Liver (tissue), 9 donors: Measurements from ENCODE around the gene TSPAN18. TPM values are rescaled to one million over a fixed set of nuclear protein-coding genes. Genes with fewer than 3 reads are reported as not detected.

Source experiments
- DNase-seq: peaks from one replicate; pipeline ENCODE4 v3.0.0-alpha.2; 2017; ENCODE audit warnings: low spot score
- H3K27ac ChIP-seq, 2 donors: one replicate each; pipeline ENCODE4 v1.7.0; 2013; ENCODE audit warnings: inconsistent platforms in 2 of 2, low read length in 2 of 2, control low read depth in 1 of 2, low read depth in 1 of 2, mild to moderate bottlenecking in 1 of 2
- H3K27me3 ChIP-seq, 4 donors: one replicate each; pipeline versions ENCODE4 v1.6.1 to v1.7.0; 2013; ENCODE audit warnings: low read length in 3 of 4, inconsistent platforms in 1 of 4, mild to moderate bottlenecking in 1 of 4, moderate library complexity in 1 of 4; ENCODE audit not compliant: control insufficient read depth in 4 of 4, insufficient read depth in 4 of 4
- H3K36me3 ChIP-seq, 4 donors: one replicate each; pipeline versions ENCODE4 v1.6.1 to v1.7.0; 2013; ENCODE audit warnings: low read length in 3 of 4, mild to moderate bottlenecking in 3 of 4, low read depth in 1 of 4, moderate library complexity in 1 of 4; ENCODE audit not compliant: control insufficient read depth in 4 of 4, insufficient read depth in 3 of 4
- H3K4me1 ChIP-seq, 4 donors: one replicate each; pipeline versions ENCODE4 v1.6.1 to v1.7.0; 2013; ENCODE audit warnings: low read length in 3 of 4, mild to moderate bottlenecking in 3 of 4, moderate library complexity in 1 of 4; ENCODE audit not compliant: control insufficient read depth in 4 of 4, insufficient read depth in 4 of 4
- H3K4me3 ChIP-seq, 3 donors: one replicate each; pipeline versions ENCODE4 v1.6.1 to v1.7.0; 2013; ENCODE audit warnings: low read length in 3 of 3, control low read depth in 1 of 3, low read depth in 1 of 3, mild to moderate bottlenecking in 1 of 3
- H3K9ac ChIP-seq, 2 donors: one replicate each; pipeline ENCODE4 v1.7.0; 2013; ENCODE audit warnings: low read length in 2 of 2, mild to moderate bottlenecking in 2 of 2, moderate library complexity in 2 of 2, control low read depth in 1 of 2, low read depth in 1 of 2
- H3K9me3 ChIP-seq, 4 donors: one replicate each; pipeline versions ENCODE4 v1.6.1 to v1.7.0; 2013; ENCODE audit warnings: low read length in 3 of 4; ENCODE audit not compliant: control insufficient read depth in 4 of 4
- EGR1 ChIP-seq, 2 donors: IDR thresholded peaks; 2 replicates each; pipeline ENCODE4 v1.6.1; 2016 to 2018; ENCODE audit warnings: antibody characterized with exemption in 2 of 2, low read depth in 2 of 2
- FOXA1 ChIP-seq: IDR thresholded peaks from 2 replicates; pipeline ENCODE4 v1.6.1; 2016; ENCODE audit warnings: antibody characterized with exemption
- FOXA2 ChIP-seq: IDR thresholded peaks from 2 replicates; pipeline ENCODE4 v1.6.1; 2016; ENCODE audit warnings: antibody characterized with exemption
- GABPA ChIP-seq, 2 donors: IDR thresholded peaks in 1 of 2; conservative IDR thresholded peaks in 1 of 2; 2 replicates each; pipeline ENCODE4 v1.6.1; 2016; ENCODE audit warnings: antibody characterized with exemption in 2 of 2, mild to moderate bottlenecking in 1 of 2, moderate library complexity in 1 of 2
- HNF4A ChIP-seq, 2 donors: conservative IDR thresholded peaks; 2 replicates each; pipeline ENCODE4 v1.6.1; 2016; ENCODE audit warnings: antibody characterized with exemption in 2 of 2, mild to moderate bottlenecking in 2 of 2
- JUND ChIP-seq, 2 donors: IDR thresholded peaks; 2 replicates each; pipeline ENCODE4 v1.6.1; 2016; ENCODE audit warnings: antibody characterized with exemption in 2 of 2
- YY1 ChIP-seq: IDR thresholded peaks from 2 replicates; pipeline ENCODE4 v1.6.1; 2016; ENCODE audit warnings: antibody characterized with exemption, mild to moderate bottlenecking
- WGBS: extraction: QIAGEN DNeasy Blood & Tissue Kit; methylation state at CpG from one replicate; pipeline ENCODE4 v1.1.7; 2013; 5-methylcytosine and 5-hydroxymethylcytosine counted together
- polyA plus RNA-seq, 2 donors: library from polyadenylated mRNA; stranded (reverse) in 1 of 2; unstranded in 1 of 2; fragments of 200-250 nt in 1 of 2; fragments of >200 nt in 1 of 2; fragmentation: Nextera tagmentation in 1 of 2; extraction: Ambion mirVana in 1 of 2; gene quantifications; one replicate each; pipeline versions ENCODE4 v1.2.1 to v1.2.3, GENCODE V29; 2013 to 2015
- total RNA-seq, 2 donors: library from RNA; depleted of rRNA; stranded (reverse); fragments of >200 nt; gene quantifications; one replicate each; pipeline ENCODE4 v1.2.3, GENCODE V29; 2014
- TF ChIP-seq, protein P1 (sequence below): IDR thresholded peaks from 2 replicates; pipeline ENCODE4 v1.6.1; 2016; ENCODE audit warnings: antibody characterized with exemption
- TF ChIP-seq, protein P2 (sequence below): IDR thresholded peaks from 2 replicates; pipeline ENCODE4 v1.6.1; 2016; ENCODE audit warnings: antibody characterized with exemption
- TF ChIP-seq, protein P3 (sequence below): IDR thresholded peaks from 2 replicates; pipeline ENCODE4 v1.6.1; 2016; ENCODE audit warnings: antibody characterized with exemption
- TF ChIP-seq, protein P4 (sequence below): fragments of 150-350 bp; IDR thresholded peaks from 2 replicates; pipeline ENCODE4 v1.5.1; 2017; ENCODE audit warnings: improper control_type of control experiment, low read depth, low read length; ENCODE audit not compliant: missing input control
- donor health status: healthy.
- donor health status: healthy.
- donor health status: healthy.
- donor health status: healthy.
- donor health status: healthy.

TSPAN18 gene
- total and polyA plus RNA-seq, 4 donors, result 1.2 to 5.0 (median 2.8) TPM

DNA sequence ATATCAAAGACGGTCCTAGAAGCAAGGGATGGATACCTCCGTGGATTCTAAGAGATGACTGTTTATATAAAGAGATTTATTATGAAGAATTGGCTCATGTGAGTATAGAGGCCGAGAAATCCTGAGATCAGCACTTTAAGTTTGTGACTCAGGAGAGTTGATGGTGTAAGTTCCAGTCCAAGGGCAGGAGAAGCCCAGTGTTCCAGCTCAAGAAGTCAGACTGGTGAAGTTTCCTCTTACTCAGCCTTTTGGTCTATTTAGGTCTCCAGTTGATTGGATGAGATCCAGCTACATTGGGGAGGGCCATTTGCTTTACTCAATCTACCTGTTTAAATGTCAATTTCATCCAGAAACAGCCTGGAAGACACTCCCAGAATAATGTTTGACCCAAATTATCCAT lies 45.1 kb downstream of the TSPAN18 start:
- no peak overlapping the region for H3K27ac ChIP-seq
- DNase-seq, result no peak
- H3K4me1 ChIP-seq, result peaks cover 0 to 5% (median 0%) of the 10 kb centered on the region in 4 donors
- H3K9ac ChIP-seq, result no peak overlapping the region
- H3K9me3 ChIP-seq, result peaks cover 0 to 2% (median 0%) of the 10 kb centered on the region in 4 donors
- 82% methylated on average over 3 of the region's 3 CpGs for WGBS
- TF ChIP-seq, protein P1, sequence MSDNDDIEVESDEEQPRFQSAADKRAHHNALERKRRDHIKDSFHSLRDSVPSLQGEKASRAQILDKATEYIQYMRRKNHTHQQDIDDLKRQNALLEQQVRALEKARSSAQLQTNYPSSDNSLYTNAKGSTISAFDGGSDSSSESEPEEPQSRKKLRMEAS, result no peak
- TF ChIP-seq, protein P2, sequence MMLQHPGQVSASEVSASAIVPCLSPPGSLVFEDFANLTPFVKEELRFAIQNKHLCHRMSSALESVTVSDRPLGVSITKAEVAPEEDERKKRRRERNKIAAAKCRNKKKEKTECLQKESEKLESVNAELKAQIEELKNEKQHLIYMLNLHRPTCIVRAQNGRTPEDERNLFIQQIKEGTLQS, result no peak
- TF ChIP-seq EGR1 (IDR thresholded peaks at IDR 0.05; ENCODE audit: low read depth in 2 of 2), result no peak
- no peaks in the 10 kb centered on the region for H3K27me3 ChIP-seq
- H3K36me3 ChIP-seq, result no peaks in the 10 kb centered on the region
- H3K4me3 ChIP-seq, result no peak overlapping the region

DNA sequence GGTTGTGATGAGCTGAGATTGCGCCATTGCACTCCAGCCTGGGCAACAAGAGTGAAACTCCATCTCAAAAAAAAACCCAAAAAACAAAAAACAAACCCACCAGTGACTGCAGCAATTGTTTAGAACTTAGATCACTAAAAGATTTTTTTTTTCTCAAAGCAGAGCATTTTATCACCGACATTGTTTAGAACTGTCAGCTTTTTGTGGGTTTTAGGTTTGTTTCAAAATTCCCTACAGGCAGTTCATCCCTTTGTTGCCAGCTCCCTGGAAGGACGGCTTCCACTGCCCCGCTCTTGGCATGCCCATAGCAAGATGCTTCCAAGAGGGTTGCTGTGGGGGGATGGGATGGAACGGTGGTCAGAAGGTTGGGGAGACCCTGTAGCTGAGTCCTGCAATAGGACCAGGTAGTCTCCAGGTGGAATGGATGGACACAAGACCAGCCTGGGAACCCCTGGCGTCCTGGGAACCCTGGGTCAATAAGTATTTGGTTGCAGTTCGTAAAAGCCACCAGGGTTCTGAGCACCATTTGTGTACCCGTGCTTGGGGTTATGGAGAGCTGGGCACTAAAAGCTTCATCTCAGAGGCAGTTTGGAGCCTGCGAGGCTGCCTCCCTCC lies 46.7 kb downstream of the TSPAN18 start:
- H3K27ac ChIP-seq, result no peak overlapping the region

DNA sequence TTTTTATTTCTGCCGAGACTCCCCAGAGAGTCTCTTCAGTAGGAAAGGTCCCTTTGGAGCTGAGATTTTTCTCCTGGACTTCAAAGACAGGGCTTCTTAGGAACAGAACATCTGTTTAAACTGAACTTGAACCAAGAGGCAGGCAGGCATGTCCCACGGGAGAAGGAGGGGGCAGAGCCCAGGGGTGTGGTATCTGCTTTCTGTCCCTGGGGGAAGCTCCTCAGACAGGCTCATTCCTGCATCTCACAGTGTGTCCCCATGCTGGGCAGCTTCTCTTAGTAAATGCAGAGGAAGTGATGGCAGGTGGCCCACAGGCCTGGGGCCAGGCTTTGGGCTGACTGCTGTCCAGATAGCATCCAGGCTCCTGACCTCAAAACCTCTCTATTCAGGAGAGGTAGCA lies 47.3 kb downstream of the TSPAN18 start:
- no peaks in the 10 kb centered on the region for H3K27me3 ChIP-seq
- no peaks in the 10 kb centered on the region for H3K36me3 ChIP-seq
- no peak for DNase-seq
- no peak overlapping the region for H3K9ac ChIP-seq
- no peak overlapping the region for H3K27ac ChIP-seq
- no peak overlapping the region for H3K4me3 ChIP-seq
- no peaks in the 10 kb centered on the region for H3K9me3 ChIP-seq
- H3K4me1 ChIP-seq, result peaks cover 0 to 5% (median 0%) of the 10 kb centered on the region in 4 donors
- 56% methylated on average over 2 of the region's 2 CpGs for WGBS
- TF ChIP-seq YY1, result no peak

More for the DNA sequence above, 46.7 kb downstream of the TSPAN18 start:
- H3K9me3 ChIP-seq, result no peaks in the 10 kb centered on the region
- no peaks in the 10 kb centered on the region for H3K36me3 ChIP-seq
- H3K9ac ChIP-seq, result no peak overlapping the region
- WGBS, result 82% methylated on average over 9 of the region's 9 CpGs
- no peak for DNase-seq
- no peak overlapping the region for H3K4me3 ChIP-seq
- TF ChIP-seq FOXA1, result no peak
- TF ChIP-seq YY1, result no peak
- TF ChIP-seq HNF4A (conservative IDR thresholded peaks at IDR 0.05), result no peak
- TF ChIP-seq GABPA (IDR thresholded peaks at IDR 0.05 in 1 of 2, conservative IDR thresholded peaks at IDR 0.05 in 1 of 2), result no peak
- TF ChIP-seq, protein P2, result no peak
- TF ChIP-seq, protein P3, sequence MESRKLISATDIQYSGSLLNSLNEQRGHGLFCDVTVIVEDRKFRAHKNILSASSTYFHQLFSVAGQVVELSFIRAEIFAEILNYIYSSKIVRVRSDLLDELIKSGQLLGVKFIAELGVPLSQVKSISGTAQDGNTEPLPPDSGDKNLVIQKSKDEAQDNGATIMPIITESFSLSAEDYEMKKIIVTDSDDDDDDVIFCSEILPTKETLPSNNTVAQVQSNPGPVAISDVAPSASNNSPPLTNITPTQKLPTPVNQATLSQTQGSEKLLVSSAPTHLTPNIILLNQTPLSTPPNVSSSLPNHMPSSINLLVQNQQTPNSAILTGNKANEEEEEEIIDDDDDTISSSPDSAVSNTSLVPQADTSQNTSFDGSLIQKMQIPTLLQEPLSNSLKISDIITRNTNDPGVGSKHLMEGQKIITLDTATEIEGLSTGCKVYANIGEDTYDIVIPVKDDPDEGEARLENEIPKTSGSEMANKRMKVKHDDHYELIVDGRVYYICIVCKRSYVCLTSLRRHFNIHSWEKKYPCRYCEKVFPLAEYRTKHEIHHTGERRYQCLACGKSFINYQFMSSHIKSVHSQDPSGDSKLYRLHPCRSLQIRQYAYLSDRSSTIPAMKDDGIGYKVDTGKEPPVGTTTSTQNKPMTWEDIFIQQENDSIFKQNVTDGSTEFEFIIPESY, result no peak
- TF ChIP-seq, protein P4, sequence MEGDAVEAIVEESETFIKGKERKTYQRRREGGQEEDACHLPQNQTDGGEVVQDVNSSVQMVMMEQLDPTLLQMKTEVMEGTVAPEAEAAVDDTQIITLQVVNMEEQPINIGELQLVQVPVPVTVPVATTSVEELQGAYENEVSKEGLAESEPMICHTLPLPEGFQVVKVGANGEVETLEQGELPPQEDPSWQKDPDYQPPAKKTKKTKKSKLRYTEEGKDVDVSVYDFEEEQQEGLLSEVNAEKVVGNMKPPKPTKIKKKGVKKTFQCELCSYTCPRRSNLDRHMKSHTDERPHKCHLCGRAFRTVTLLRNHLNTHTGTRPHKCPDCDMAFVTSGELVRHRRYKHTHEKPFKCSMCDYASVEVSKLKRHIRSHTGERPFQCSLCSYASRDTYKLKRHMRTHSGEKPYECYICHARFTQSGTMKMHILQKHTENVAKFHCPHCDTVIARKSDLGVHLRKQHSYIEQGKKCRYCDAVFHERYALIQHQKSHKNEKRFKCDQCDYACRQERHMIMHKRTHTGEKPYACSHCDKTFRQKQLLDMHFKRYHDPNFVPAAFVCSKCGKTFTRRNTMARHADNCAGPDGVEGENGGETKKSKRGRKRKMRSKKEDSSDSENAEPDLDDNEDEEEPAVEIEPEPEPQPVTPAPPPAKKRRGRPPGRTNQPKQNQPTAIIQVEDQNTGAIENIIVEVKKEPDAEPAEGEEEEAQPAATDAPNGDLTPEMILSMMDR, result no peak
- no peak for TF ChIP-seq JUND (IDR thresholded peaks at IDR 0.05)
- no peak for TF ChIP-seq FOXA2
- peaks cover 0 to 5% (median 0%) of the 10 kb centered on the region in 4 donors for H3K4me1 ChIP-seq
- H3K27me3 ChIP-seq, result no peaks in the 10 kb centered on the region
